22Rv1 (cell line): ENCODE results near the gene RASGEF1C.

Source experiments
- H3K27ac ChIP-seq: fragments of 450-650 bp; 2 replicates; pipeline ENCODE4 v1.5.1; 2017
- ZFX ChIP-seq: fragments of 450-650 bp; IDR thresholded peaks from 2 replicates; pipeline ENCODE4 v1.6.1; 2017; ENCODE audit warnings: antibody characterized with exemption, borderline replicate concordance
- TF ChIP-seq, protein P1 (sequence below): fragments of 450-650 bp; IDR thresholded peaks from 2 replicates; pipeline ENCODE4 v1.5.1; 2017; ENCODE audit warnings: mild to moderate bottlenecking

RASGEF1C gene

DNA sequence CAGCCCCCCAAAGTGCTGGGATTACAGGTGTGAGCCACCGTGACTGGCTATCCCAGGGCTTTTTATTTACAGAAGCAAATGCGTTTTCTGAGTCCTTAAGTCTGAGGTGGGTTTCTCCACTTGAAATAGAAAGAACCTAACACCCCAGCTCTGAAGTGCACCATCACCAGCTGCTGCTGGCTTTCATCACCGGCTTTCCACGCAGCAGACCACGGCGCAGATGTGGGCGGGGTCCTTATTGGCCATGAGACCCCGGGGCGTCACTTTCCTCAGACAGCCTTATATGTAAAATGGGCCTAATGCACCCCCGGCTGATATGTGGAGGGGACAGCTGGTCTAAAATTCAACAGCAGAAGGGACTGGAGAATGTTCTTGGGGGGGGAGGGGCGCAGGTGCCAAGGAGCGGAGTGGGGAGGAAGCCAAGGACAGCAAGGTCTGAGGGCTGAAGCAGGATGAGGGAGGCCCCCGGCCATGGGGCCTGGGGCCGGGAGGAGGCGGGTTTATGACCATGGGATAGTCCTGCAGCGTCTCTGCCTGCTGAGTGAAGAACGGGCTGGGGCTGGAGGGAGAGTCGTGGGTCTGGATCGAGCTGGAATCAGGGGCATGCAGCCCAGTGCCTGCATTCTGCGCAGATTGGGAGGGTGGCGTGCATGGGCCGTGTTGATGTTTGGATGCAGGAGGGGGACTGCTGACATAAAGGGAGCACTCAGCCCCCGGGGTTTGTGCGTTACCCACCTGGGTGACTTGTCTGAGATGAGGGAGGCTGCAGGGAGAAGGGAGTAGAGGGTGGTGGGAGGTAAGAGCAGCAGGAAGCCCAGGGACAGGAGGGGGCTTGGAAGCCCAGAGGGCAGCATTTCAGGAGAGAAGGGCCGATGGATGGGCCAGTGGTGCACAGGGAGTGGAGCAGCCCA is 30.2 kb downstream of the RASGEF1C start:
- H3K27ac ChIP-seq: no peak overlapping the region
- TF ChIP-seq, protein P1, sequence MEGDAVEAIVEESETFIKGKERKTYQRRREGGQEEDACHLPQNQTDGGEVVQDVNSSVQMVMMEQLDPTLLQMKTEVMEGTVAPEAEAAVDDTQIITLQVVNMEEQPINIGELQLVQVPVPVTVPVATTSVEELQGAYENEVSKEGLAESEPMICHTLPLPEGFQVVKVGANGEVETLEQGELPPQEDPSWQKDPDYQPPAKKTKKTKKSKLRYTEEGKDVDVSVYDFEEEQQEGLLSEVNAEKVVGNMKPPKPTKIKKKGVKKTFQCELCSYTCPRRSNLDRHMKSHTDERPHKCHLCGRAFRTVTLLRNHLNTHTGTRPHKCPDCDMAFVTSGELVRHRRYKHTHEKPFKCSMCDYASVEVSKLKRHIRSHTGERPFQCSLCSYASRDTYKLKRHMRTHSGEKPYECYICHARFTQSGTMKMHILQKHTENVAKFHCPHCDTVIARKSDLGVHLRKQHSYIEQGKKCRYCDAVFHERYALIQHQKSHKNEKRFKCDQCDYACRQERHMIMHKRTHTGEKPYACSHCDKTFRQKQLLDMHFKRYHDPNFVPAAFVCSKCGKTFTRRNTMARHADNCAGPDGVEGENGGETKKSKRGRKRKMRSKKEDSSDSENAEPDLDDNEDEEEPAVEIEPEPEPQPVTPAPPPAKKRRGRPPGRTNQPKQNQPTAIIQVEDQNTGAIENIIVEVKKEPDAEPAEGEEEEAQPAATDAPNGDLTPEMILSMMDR: no peak
- no peak for TF ChIP-seq ZFX

DNA sequence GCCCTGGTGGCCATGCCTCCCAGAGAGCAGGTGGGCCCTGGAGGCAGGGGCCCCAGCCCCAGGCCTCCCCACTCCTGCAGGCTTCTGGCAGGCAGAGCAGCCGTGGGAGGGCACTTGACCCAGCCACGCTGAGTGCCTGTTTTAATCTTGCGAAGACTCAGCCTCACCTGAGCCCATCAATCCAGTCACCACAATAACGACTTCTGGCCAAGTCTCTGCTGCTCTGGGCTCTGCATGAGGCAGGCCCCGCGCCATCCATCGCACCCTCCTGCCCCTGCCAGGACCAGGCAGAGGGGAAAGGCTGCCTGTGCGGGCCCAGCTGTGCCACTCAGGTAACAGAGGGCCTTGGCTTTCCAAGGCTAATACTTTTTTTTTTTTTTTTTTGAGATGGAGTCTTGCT is 32.8 kb downstream of the RASGEF1C start:
- TF ChIP-seq ZFX: no peak
- TF ChIP-seq, protein P1: no peak
- H3K27ac ChIP-seq: no peak overlapping the region

DNA sequence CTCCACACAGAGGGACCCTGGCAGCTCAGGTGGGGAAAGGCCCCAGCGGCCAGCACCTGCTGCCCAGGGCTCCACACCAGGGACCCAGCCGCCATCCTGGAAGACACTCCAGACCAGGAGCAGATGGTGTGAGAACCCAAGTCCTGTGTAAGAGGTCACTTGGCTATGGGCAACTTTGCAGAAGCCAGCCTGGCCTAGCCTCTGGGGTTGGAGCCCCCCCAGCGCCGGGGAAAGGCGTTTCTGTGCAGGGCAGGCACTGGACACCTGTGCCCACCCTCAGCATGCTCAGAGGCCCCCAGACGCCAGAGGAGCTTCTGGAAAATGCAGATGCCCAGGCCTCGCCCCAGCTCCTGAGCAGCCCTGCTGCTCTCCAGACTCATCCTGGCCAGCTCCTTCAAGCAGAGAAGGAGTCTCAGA is 34.0 kb downstream of the RASGEF1C start:
- TF ChIP-seq, protein P1: no peak
- TF ChIP-seq ZFX: no peak

DNA sequence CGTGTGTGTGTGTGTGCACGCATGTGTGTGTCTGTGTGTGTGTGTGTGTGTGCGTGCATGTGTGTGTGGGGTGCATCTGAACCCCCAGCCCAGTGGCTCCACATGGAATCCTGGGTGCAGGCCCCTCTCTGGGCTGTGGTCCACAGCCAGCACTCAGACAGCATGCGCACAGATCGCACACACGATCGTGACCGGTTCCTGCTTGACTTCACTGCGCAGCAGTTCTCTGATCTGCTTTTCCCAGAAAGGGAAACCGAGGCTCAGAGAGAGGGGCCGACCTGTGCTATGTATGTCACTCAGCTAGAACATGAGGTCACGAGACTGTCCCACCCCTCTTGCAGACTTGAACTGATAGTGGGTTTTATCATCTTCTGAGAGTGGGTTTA is 34.4 kb downstream of the RASGEF1C start:
- TF ChIP-seq, protein P1: no peak
- no peak for TF ChIP-seq ZFX
- no peak overlapping the region for H3K27ac ChIP-seq

More for the DNA sequence above, 34.0 kb downstream of the RASGEF1C start:
- no peak overlapping the region for H3K27ac ChIP-seq

DNA sequence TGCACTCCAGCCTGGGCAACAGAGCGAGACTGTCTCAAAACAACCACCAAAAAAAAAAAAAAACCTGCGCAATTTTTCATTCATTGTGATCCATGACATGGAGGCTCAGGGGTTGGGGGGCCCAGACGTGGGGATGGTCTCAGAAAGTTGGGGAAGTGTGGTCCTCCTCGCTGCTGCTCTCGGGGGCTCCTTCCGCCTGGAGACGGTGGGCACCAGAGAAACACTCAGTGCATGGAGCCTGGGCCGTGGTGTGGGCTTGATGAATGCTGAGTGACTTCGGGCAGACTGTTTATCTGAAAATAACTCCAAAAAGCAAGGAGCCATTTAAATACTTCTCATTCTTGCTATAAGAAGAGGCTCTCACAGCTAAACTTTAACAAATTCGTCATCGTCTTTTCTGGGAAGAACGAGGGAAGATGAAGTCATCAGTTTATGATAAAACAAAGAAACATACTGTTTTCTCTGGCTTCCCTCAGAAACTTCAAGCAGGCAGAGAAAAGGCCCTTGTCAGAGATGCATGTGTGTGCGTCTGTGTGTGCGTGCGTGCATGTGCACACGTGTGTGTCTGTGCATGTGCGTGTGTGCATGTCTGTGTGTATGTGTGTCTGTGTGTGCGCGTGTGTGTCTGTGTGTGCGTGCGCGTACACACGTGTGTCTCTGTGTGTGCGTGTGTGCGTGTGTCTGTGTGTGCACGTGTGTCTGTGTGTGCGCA is 35.0 kb downstream of the RASGEF1C start:
- H3K27ac ChIP-seq: no peak overlapping the region
- TF ChIP-seq, protein P1: no peak
- TF ChIP-seq ZFX: no peak

DNA sequence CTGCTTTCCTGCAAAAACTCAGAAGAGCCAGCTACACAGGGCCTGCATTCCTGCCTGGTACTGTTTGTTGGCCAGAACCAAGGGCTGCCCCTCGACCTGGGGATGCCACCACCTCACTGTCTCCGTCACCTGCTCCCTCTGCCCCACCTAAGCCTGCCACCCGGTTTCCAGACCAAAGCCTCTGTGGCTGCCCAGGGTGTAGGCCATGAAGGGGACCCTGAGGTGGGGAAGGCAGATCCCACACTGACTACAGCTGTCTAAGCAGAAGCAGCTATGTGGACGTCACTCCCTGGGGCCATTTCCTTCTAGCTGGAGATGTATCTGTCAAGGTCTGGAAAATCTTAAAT is 35.8 kb downstream of the RASGEF1C start:
- TF ChIP-seq, protein P1: no peak
- TF ChIP-seq ZFX: no peak
- H3K27ac ChIP-seq: no peak overlapping the region
